ENCODE data around the gene PKHD1. TPM values are rescaled to one million over a fixed set of nuclear protein-coding genes. Genes with fewer than 3 reads are reported as not detected.

The PKHD1 gene, protein sequence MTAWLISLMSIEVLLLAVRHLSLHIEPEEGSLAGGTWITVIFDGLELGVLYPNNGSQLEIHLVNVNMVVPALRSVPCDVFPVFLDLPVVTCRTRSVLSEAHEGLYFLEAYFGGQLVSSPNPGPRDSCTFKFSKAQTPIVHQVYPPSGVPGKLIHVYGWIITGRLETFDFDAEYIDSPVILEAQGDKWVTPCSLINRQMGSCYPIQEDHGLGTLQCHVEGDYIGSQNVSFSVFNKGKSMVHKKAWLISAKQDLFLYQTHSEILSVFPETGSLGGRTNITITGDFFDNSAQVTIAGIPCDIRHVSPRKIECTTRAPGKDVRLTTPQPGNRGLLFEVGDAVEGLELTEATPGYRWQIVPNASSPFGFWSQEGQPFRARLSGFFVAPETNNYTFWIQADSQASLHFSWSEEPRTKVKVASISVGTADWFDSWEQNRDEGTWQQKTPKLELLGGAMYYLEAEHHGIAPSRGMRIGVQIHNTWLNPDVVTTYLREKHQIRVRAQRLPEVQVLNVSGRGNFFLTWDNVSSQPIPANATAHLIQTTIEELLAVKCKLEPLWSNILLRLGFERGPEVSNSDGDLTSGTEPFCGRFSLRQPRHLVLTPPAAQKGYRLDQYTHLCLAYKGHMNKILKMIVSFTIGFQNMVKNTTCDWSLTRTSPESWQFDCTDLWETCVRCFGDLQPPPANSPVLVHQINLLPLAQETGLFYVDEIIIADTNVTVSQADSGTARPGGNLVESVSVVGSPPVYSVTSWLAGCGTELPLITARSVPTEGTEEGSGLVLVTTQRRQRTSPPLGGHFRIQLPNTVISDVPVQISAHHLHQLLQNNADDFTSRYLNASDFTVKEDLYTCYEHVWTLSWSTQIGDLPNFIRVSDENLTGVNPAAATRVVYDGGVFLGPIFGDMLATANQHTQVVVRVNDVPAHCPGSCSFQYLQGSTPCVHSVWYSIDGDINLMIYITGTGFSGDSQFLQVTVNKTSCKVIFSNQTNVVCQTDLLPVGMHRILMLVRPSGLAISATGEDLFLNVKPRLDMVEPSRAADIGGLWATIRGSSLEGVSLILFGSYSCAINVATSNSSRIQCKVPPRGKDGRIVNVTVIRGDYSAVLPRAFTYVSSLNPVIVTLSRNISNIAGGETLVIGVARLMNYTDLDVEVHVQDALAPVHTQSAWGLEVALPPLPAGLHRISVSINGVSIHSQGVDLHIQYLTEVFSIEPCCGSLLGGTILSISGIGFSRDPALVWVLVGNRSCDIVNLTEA (N-terminal part only)
- polyA plus RNA-seq (2012; rRNA removed): under 0.01 TPM in 1 of 2 replicates, not detected in the other
- polyA plus RNA-seq (2012; cell fraction: cytosol; rRNA removed): under 0.01 and 0.01 TPM in 2 replicates
- under 0.01 and 0.01 TPM in 2 replicates for polyA plus RNA-seq (2012; cell fraction: nucleus; rRNA removed)

DNA sequence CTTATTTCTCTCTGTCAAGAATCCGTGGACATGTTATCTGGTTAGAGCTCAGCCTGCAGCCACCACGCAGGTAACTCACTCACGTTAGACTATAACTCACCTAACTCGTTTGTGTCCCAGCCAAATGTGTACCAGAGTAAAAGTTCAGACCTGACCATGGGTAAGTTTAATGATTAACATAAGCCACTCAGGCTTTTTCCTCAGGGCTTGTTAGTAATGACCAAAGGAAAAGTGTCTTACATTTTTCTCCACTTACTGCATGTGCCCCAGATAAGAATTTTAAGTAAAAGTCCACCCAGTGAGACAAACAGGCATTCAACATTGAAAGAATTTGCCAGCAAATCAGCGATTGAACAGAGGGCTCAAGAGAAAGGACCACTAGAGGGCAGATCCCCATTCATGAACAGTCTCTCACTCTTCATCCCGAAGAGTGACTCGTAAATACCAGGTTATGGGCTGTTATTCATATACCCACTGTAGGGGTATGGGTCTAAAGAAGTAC lies at the start of gene PKHD1:
TSS of gene PKHD1 (minus strand) at position 116 of the 502 bp plus-strand sequence. CDS start 2,680 bp downstream, outside the sequence.
- no peaks in the 10 kb centered on the region for H3K9me3 ChIP-seq
- no peak within 1 kb of the TSS for H2AFZ ChIP-seq (ENCODE audit: low read depth)
- no peaks in the 10 kb centered on the region for H4K20me1 ChIP-seq (ENCODE audit: insufficient read depth)
- no peak within 1 kb of the TSS for H3K4me3 ChIP-seq (ENCODE audit: low read depth in 2 of 2, low read length in 1 of 2)
- no peaks in the 10 kb centered on the region for H3K27me3 ChIP-seq (ENCODE audit: insufficient read depth)
- no peaks in the 10 kb centered on the region for H3F3A ChIP-seq (replicated peaks; ENCODE audit: insufficient read depth)
- CTCF ChIA-PET: interaction anchor here (3.7 kb wide), 1 partner anchor 10 kb away, joined by 13 read pairs; no protein-coding TSS in a partner anchor
- no peaks in the 10 kb centered on the region for H3K4me1 ChIP-seq (ENCODE audit: control insufficient read depth in 1 of 2, insufficient read depth in 2 of 2, low read depth in 1 of 2, low read length in 1 of 2)
- peak; percentile 24 for DNase-seq
- POLR2A ChIA-PET: no interaction called here
- TF ChIP-seq RFX5 (IDR thresholded peaks at IDR 0.05; ENCODE audit: low read length): no peak
- TF ChIP-seq EP300 (IDR thresholded peaks at IDR 0.05; ENCODE audit: borderline replicate concordance in 1 of 2, low read depth in 1 of 2, low read length in 1 of 2): no peak
- TF ChIP-seq CHD2 (IDR thresholded peaks at IDR 0.05; ENCODE audit: low read length, partially characterized antibody): no peak
- TF ChIP-seq FOXJ3 (CRISPR knock-in tag; IDR thresholded peaks at IDR 0.05): no peak
- TF ChIP-seq, protein P1, sequence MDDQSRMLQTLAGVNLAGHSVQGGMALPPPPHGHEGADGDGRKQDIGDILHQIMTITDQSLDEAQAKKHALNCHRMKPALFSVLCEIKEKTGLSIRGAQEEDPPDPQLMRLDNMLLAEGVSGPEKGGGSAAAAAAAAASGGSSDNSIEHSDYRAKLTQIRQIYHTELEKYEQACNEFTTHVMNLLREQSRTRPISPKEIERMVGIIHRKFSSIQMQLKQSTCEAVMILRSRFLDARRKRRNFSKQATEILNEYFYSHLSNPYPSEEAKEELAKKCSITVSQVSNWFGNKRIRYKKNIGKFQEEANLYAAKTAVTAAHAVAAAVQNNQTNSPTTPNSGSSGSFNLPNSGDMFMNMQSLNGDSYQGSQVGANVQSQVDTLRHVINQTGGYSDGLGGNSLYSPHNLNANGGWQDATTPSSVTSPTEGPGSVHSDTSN (IDR thresholded peaks at IDR 0.05): no peak
- 0 out of 2 replicates have a peak, but pooled peaks have one; percentile 12 for TF ChIP-seq RAD21 (IDR thresholded peaks at IDR 0.05; ENCODE audit: low read length)
- TF ChIP-seq MXI1 (IDR thresholded peaks at IDR 0.05; ENCODE audit: low read depth, low read length): no peak
- no peak for TF ChIP-seq YY1 (IDR thresholded peaks at IDR 0.05; ENCODE audit: low read depth)
- no peak for TF ChIP-seq RCOR1 (IDR thresholded peaks at IDR 0.05; ENCODE audit: low read length)
- TF ChIP-seq POLR2AphosphoS5 (IDR thresholded peaks at IDR 0.05; ENCODE audit: low read depth, low read length): no peak
- TF ChIP-seq, protein P2, sequence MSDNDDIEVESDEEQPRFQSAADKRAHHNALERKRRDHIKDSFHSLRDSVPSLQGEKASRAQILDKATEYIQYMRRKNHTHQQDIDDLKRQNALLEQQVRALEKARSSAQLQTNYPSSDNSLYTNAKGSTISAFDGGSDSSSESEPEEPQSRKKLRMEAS (IDR thresholded peaks at IDR 0.05; ENCODE audit: low read depth): no peak
- no peak for TF ChIP-seq FOSL2 (IDR thresholded peaks at IDR 0.05; ENCODE audit: borderline replicate concordance, low read depth)
- no peak for TF ChIP-seq TCF12 (IDR thresholded peaks at IDR 0.05)
- TF ChIP-seq, protein P3, sequence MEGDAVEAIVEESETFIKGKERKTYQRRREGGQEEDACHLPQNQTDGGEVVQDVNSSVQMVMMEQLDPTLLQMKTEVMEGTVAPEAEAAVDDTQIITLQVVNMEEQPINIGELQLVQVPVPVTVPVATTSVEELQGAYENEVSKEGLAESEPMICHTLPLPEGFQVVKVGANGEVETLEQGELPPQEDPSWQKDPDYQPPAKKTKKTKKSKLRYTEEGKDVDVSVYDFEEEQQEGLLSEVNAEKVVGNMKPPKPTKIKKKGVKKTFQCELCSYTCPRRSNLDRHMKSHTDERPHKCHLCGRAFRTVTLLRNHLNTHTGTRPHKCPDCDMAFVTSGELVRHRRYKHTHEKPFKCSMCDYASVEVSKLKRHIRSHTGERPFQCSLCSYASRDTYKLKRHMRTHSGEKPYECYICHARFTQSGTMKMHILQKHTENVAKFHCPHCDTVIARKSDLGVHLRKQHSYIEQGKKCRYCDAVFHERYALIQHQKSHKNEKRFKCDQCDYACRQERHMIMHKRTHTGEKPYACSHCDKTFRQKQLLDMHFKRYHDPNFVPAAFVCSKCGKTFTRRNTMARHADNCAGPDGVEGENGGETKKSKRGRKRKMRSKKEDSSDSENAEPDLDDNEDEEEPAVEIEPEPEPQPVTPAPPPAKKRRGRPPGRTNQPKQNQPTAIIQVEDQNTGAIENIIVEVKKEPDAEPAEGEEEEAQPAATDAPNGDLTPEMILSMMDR (IDR thresholded peaks at IDR 0.05): peak; percentile 47
- TF ChIP-seq MEF2A (IDR thresholded peaks at IDR 0.05; ENCODE audit: borderline replicate concordance, low read depth): no peak
- TF ChIP-seq ELF1 (IDR thresholded peaks at IDR 0.05): no peak
- H3K36me3 ChIP-seq (replicated peaks in 1 of 2; ENCODE audit: control insufficient read depth in 1 of 2, insufficient read depth in 2 of 2, low read length in 1 of 2): no peaks in the 10 kb centered on the region
- no peak within 1 kb of the TSS for H3K27ac ChIP-seq (ENCODE audit: low read depth in 2 of 2, low read length in 1 of 2)
- H3K9ac ChIP-seq: no peak within 1 kb of the TSS
- H3K79me2 ChIP-seq (ENCODE audit: insufficient read depth): no peaks in the 10 kb centered on the region
- no peaks in the 10 kb centered on the region for H3K9me2 ChIP-seq
- WGBS (ENCODE audit: low lambda C conversion rate): 11% methylated on average over 6 of the region's 7 CpGs
- H3K4me2 ChIP-seq: no peak within 1 kb of the TSS

Data from SK-N-SH (cell line).